Subcutaneous adipose tissue (tissue), 4 donors: ENCODE measurements around the gene SPATA31D1. TPM values are rescaled to one million over a fixed set of nuclear protein-coding genes. Genes with fewer than 3 reads are reported as not detected.
"Not testable (repeated sequence)": the region's sequence is repeated elsewhere in the genome, so short reads cannot be mapped to it uniquely, and the experiment has no call there.

Source experiments
- CTCF ChIP-seq: fragments of 450-650 bp; IDR thresholded peaks from one replicate; pipeline ENCODE4 v1.5.1; 2016; ENCODE audit warnings: low read depth, mild to moderate bottlenecking, control low read depth, antibody characterized with exemption, moderate library complexity
- total RNA-seq, 4 donors: library from RNA; depleted of rRNA; stranded (reverse); fragments of >200 nt; gene quantifications; one replicate each; pipeline ENCODE4 v1.1.0, GENCODE V29; 2016

SPATA31D1 gene
- not detected for total RNA-seq

GRCh38 chr9:81988472-81988871 lies at the start of gene SPATA31D1:
Gene SPATA31D1 (plus strand): TSS chr9:81988772. CDS start chr9:81988819, 47 bp downstream.
- not testable (repeated sequence) for TF ChIP-seq CTCF

GRCh38 chr9:81943393-81943792 lies 45.2 kb upstream of the SPATA31D1 start, which contains the start of gene SPATA31D3:
Gene SPATA31D3 (plus strand): TSS chr9:81943500. CDS start chr9:81943586, 86 bp downstream.
- not testable (repeated sequence) for TF ChIP-seq CTCF

- TF ChIP-seq CTCF, result no peak
Measured at GRCh38 chr9:81953096-81953495, 35.5 kb upstream of the SPATA31D1 start.

- no peak for TF ChIP-seq CTCF
Measured at GRCh38 chr9:81955625-81956024, 32.9 kb upstream of the SPATA31D1 start.

GRCh38 chr9:81964218-81965171 lies 24.1 kb upstream of the SPATA31D1 start:
- no peak for TF ChIP-seq CTCF

- TF ChIP-seq CTCF, result no peak
Measured at GRCh38 chr9:81968026-81968425, 20.5 kb upstream of the SPATA31D1 start.

- TF ChIP-seq CTCF, result no peak
Measured at GRCh38 chr9:81969971-81970370, 18.6 kb upstream of the SPATA31D1 start.
